HCEC 1CT (cell line): ENCODE data around the gene AMPH.

ENCODE experiments used
- DNase-seq: peaks from one replicate; pipeline ENCODE4 v3.0.0-alpha.2; 2017

Gene AMPH

DNA sequence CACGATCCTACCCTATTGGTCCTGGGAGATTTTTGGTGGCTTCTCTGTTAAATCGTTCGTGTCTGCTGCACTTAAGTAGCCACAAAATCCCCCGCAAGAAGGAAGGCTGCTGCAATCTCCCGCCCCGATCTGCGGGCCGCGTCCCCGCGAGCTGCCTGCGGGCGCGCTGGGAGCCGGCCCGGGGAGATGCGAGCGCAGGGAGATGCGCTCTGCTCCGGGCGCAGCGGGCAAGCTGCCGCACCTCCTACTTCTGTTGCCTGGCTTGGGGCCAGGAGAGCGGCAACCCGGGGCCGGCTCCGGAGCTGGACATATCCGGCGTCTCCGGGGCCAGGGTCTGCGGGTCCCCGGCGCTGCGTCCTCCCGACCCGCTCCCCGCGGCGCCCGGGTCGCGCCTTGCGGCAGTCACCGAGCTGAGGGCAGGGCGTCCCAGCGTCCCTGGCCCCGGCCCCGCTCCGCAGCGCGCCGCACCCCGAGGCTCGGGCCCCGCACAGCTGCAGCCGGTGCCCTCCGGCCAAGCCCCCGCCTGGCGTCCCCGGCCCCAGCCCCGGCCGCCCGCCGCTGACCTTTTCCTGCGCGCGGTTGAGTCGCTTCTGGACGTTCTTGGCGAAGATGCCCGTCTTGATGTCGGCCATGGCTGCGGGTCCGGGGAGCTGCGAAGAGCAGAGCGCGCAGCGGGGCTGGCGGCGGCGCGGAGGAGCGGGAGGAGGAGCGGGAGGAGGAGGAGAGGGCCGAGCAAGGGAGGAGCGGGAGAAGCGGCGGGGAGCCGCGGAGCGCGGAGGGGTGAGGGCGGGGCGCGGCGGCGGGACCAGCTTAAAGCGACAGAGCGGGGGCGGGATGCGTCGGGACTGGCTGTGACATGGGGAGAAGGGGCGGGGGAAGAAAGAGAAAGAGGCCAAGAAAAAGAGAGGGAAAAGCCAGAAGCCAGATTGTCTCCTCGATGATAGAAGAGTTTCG, at the start of gene AMPH:
Gene AMPH, minus strand, starts transcription at position 654 of the 954 bp plus-strand sequence. Its CDS starts 22 bp downstream, at position 632.
- no peak for DNase-seq

DNA sequence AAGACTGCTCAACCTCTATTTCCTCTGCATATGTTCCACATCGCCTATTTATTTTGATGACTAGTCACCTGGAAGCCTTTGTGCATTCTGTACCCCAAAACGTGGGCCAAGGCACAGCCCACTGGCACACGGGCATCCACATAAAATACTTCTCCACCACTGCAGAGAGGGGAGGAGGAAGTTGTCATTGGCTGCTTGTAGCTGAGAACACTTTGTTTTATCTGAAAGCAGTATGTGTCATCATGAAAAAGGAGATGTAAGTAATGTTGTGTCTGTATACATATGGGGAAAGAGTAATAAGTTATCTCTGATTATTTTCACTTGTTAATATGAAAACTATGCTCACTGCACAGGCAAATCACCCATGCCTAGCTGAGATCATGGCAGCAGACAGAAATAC, 48.2 kb upstream of the AMPH start:
- no peak for DNase-seq

DNA sequence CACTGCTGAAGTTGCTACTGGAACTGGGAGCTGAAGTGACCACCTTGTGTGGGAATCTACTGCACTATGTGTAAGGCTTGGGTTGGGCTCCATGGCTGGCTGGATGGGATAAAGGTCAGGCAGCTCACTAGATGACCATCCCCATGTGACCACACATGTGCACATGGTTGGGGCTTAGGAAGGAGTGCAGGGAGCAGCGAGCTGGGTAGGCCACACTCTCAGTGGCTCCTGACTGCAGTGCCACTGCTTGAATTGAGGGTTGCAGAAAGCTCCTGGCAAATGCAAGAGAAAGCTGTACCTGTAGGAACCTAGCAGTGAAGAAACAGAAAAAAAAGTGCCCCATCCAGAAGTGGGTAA, 47.5 kb upstream of the AMPH start:
- DNase-seq = no peak

DNA sequence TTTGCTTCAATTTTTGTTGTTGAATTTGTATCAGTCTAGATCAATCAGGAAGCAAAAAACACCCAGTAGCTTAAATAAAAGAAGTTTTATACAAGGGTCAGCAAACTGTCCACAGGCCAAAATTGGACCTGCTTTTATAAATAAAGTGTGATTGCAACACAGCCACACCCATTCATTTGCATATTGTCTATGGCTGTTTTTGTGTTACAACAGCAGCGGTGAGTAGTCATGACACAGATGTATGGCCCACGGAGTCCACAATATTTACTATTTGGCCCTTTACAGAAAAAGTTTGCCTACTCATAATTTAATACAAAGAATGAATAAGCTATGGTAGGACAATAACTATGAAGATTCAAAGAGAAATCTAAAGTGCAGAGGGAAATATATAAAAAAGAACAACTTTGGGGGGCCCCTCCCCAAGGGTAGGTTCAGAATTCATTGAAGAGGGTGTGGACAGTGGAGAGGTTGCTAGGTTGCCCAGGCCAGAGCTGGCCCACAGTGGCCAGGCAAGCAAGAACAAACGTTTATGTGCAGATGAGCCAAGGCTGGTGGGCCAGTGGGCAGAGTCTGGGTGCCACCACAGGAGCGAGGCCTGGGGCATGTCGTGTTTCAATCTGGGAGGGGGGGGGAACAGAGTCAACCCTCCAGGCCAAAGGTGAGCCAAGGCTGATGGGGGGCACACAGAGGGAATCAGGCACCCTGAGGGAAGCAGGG, 47.0 kb upstream of the AMPH start:
- no peak for DNase-seq

DNA sequence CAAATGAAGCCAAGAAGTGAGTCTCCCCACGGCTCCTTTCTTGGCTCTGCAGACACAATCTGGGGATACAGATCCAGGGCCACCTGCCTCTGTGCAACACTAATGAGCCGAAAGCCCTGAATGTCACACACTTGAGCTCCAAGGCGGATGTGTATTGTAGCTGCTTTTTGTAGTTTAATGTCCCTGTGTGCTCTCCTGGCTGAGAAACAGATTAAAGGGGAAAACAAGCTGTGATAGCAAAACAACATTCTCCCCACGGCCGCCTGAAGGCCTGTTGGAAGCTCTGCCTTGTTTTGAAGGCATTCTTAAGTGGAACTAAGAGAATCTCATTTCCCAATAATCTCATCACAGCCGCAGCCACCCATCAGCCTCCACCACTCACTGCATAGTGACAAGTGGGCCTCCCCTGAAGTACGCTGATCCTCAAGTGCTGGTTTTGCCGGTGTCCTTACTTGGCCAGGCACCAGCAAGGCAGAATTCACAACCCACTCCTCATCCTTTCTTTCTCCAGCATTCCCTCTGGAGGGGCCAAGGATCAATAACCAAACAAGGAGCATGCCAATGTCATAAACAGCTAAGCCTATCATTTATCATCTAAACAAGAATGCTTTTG, 44.4 kb upstream of the AMPH start:
- no peak for DNase-seq

DNA sequence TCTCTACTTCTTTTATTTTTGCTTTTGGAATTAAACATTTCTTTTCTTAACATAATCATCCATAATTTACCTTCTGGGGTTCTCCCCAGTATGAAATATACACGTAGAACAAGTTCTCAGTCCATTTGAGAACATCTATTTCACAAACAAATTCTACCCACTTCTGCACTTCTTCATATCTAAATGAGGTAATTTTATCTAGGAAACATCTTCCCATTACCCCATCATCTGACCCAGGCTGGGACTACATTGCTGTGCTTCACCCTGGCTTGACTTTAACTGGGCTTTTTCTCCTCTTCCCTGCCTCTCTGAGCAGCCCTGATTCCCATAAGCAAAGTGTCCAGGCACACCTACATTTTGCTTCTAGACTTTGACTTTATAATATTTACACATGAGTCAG, 43.3 kb upstream of the AMPH start:
- no peak for DNase-seq

DNA sequence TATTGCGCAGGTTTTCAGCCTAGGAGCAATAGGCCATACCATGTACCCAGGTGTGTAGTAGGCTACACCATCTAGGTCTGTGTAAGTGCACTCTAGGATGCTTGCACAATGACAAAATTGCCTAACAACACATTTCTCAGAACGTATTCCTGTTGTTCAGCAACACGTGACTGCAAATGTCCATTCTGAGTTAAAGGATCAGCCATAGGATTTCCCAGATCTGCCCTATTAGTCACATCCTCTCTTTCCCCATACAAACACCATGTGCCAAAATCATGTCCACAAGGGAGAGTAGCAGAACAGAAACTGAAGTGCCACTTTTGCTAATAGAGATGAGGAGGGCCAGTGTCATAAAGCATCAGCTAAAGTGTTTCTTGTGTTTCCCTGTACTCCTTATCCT, 42.6 kb upstream of the AMPH start:
- peak; percentile 93 for DNase-seq

DNA sequence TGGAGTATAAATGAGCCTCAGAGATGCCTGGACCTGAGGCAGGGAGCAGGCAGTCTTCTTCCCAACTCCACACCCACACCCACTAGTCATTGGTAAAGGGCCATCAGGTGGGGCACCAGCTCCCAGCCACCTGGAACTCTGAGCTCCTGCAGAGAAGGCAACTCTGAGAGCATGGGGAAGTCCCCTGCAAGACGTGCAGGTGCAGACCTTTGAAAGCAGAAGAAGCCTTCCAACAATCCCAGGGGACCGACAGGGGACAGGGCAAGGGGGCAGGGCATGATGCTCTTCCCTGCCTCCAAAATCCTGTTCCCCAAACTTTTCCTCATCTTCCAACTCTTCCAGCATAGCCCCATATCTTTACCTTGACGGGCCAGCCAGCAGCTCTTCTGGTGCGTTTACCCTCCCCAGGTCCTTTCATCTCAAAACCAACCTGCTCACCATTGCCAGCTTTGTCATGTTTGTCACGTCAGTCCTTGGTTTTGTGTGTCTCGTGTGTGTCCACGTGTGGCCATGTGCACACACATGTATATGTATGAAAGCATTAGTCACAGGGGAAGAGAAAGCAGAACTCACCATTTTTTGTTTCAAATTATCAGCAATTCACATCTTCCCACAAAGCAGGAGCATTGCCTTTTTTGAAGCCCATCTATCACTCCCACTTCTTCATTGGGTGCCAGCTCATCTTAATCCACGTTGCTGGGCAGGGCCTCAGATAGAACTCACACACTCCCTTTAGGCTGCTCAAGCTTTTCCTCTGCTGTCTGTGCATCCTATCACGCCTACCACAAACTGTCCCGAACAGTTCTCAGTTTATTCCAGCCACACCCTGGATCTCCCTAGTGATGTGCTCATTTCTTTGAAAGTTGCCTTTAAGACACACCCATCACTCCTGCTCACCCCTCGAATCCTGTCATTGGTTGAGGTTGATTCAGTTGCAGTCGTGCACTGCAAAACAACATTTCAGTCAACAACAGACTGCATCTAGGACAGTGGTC, 41.0 kb upstream of the AMPH start:
- no peak for DNase-seq

DNA sequence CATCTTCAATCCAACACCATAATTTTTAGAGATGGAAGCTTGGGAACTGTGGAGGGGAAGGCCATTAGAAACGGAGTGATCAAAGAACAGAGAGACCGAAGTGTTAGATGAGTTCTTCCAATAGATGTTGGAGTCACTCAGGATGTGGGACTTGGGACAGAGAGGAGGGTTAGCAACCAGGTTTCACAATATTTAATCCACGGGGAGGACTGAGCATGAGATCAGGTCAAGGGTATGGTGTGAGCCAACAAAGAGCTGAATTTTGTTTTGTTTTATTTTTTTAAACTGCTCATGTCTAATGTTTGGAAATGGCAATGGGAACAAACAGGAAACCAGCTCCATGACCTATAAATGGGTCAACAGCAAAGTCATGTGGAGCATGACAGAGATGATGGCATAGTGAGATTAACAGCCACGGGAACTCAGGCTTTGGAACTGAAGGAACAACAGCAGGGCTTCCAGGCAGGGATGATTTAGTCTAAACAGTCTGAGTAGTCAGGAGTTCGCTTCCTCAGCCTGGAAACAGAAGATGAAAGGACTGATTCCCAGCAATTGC, 38.9 kb upstream of the AMPH start:
- no peak for DNase-seq

DNA sequence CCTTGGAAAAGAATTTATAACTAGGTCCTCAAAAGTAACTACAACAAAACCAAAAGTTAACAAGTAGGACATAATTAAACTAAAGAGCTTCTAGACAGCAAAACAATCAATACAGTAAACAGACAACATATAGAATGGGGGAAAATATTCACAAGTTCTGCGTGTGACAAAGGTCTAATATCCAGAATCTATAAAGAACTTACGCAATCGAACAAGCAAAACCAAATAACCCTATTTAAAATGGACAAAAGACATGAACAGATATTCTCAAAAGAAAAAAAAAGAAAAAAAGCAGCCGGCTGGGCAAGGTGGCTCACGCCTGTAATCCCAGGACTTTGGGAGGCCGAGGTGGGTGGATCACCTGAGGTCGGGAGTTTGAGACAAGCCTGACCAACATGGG, 33.8 kb upstream of the AMPH start:
- no peak for DNase-seq

DNA sequence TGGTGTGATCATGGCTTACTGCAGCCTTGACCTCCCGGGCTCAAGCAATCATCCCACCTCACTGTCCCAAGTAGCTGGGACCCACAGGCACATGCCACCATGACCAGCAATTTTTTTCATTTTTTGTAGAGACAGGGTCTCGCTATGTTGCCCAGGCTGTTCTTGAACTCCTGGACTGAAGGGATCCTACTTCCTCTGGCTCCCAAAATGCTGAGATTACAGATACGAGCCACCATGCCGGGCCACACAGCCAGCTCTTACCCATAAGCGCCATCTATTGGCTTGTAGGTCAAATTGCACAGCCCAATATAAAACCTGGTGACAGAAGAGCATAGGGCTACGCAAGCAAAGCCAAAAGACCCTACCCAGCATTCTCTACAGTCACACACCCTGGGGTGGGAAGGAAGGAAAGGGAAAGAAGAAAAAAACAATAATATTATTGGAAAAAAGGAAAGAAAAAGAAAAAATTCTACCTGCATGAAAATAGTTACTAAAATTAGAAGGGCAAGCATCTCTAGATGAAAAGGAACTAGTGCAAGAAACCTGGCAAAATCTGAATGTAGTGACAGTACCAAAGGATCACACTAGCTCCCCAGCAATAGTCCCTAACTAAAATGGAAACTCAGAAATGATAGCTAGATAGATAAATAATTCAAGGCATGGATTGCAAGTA, 29.4 kb upstream of the AMPH start:
- peak; percentile 48 for DNase-seq

DNA sequence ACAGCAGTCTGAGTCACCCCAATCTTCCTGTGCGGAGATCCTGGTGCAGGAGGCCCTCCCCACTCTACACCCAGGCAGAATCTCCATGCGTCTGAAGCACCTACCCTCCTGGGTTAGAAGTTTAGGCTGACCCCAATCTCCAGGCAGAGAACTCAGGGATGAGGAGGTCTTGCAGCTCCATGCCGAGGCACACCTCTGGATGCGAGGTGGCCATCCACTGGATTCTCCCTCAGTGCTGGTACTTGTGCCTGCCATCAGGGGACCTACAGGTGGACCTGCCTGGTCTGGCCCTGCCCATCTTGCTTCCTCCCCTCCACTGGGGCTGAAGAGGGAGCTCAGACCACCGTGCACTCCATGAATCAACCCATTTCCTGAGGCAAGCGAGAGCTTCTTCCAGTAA, 28.8 kb upstream of the AMPH start:
- no peak for DNase-seq

DNA sequence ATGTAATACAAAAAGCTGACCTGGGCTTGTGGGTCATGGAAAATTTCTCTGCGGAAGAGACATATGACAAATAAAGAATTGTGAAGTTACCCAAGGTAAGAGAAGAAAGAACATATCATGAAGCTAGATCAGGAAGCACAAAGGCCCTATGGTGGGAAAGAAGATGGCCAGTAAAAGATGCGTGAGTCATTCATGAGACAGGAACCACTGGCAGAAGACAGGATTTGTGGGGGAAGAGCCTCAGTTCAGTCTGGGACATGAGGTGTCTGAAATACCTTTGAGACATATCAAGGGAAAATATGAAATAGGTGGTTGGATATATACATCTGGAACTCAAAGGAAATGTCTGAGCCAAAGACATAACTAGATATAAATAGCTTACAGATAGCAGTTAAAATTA, 27.7 kb upstream of the AMPH start:
- no peak for DNase-seq

DNA sequence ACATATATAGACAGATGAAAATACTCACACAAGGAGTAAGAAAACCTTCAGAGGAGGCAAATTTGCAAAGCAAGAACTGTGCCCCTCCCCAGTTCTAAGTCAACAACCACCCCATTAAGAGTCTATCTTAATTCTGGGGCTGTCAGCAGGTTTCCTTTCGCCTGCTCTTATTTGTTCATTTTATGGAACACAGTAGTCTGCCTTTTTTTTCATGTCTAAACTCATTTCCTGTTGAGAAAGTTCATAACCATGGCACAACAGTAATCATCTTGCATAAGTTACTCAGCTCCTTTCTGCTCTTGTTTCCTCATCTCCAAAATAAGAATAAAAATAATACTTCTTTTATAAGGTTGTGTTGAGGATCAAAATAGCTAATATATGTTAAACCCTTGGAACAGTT, 25.8 kb upstream of the AMPH start:
- no peak for DNase-seq

DNA sequence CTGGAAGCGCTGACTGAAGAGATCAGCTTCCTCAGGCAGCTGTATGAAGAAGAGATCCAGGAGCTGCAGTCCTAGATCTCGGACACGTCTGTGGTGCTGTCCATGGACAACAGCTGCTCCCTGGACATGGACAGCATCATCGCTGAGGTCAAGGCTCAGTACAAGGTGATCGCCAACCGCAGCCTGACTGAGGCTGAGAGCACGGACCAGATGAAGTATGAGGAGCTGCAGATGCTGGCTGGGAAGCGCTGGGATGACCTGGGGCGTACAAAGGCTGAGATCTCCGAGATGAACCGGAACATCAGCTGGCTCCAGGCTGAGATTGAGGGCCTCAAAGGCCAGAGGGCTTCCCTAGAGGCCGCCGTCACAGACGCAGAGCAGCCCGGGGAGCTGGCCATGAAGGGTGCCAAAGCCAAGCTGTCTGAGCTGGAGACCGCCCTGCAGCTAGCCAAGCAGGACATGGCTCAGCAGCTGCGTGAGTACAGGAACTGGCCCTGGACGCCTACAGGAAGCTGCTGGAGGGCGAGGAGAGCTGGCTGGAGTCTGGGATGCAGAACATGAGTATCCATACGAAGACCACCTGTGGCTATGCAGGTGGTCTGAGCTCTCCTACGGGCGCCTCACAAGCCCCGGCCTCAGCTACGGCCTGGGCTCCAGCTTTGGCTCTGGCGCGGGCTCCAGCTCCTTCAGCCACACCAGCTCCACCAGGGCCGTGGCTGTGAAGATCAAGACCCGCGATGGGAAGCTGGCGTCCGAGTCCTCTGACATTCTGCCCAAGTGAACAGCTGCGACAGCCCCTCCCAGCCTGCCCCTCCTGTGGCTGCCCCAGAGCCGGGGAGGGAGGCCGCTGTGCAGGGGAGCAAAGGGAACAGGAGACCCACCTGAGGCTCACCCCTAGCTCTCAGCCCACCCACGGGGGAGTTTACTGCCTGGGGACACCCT, 24.9 kb upstream of the AMPH start:
- DNase-seq = no peak

DNA sequence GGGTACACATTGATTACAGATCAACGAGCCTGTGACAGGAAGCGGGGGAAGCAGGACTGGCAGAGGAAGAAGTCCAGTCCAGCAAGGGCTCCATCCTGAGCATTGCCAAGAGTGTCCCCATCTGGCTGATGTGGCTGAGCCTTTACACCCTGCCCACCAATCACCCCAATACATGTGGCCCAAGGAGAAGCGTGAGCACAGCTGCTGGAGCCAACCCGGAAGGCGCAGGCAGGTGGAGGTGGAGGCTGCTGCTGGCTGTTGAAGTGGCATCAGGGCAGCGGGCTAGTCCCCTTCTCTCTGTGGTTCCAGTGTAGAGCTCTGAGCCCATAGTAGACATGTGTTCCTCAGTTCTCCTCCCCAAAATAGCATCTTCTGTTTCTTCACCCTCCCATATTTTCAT, 6.8 kb upstream of the AMPH start:
- no peak for DNase-seq

DNA sequence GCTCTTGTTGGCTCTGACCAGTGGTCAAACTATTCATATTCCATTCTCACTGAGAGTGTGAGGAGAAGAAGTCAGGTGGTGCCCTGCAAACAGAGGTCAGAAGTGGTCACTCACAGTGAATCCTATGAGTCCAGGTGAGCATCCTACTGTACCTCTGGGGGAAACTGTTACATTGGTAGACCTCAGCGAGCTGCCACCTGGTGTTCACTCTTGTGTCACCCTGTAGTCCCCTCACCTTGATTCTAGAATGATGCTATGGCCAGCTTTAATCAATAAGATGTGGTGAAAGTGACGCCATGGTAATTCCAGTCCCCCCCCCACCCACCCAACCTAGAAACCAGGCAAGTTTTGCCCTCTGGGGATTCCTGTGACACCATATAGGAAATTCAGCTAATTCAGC, 1.2 kb upstream of the AMPH start:
- DNase-seq = no peak

DNA sequence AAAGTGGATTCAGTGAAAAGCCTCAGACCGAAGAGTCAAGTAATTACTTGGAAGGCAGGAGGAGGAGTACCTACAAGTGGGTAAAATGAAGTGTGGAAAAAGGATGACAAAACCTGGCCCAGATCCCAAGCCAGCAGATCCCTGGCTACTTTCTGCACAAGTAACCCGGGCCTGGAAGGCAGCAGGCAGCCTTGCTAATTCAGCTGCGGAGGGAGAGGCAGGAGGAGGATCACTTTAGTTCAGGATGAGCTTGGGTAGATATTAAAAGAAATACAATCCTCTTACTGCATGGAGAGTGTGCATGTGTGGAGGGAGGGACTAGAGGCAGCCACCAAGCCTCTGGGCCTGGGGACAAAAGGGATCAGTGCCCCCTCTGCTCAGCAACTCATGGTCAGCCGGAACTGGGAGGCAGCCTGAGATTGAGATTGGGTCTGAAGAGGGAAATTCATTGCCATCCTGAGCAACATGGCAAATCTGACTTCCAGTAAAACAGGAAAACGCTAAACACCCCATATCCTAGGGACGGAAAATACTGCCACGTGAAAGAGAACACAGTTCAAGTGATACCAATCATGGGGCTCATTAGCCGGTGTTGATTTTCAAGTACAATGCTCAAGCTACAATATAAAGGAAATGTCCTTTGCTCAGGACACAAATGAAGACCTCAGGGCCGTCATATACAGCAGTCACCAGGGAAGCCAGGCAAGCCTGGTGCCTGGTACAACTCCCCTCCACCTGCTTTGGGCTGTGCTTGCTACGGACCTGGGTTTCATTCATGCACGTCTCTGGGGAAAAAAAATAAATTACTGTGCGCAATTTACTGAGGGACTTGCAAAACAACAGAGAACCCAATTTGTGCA, 1.3 kb downstream of the AMPH start:
- no peak for DNase-seq

DNA sequence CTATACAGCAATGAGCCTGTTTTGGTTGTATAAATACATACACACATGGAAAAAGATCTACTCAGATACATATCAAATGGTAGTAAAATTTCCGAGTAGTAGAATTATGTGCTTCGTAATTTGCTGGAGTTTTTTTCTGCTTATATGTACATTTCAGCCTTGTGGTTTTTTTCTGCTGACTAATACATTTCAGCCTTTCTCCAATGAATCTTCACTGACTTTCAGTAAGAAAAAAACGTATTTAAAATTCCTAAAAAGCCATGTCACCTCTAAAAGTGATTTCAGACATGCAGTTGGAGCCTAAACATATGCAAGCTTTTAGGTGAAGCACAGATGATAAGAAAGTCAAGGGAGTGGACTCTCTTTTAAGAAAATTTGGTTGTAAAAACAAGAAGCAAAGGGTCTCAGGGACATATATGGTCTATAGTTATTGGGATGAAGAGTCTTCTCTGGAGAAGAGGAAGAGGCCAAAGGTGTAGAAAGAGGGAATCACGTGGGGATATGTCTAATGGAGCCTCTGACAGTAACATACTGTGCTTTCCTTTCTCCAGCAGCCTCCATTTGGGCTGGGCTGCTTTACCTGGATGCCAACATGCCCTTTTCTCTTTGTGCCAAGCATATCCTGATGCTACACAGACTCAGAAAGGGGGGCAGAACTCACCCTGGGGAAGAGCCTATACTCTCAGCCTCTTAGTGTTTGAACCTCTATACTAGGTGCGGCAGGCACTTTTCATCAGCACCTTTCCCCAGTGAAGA, 2.4 kb downstream of the AMPH start:
- DNase-seq = peak; percentile 36
